Measurements from ENCODE around the gene TICAM1.

The TICAM1 gene

DNA sequence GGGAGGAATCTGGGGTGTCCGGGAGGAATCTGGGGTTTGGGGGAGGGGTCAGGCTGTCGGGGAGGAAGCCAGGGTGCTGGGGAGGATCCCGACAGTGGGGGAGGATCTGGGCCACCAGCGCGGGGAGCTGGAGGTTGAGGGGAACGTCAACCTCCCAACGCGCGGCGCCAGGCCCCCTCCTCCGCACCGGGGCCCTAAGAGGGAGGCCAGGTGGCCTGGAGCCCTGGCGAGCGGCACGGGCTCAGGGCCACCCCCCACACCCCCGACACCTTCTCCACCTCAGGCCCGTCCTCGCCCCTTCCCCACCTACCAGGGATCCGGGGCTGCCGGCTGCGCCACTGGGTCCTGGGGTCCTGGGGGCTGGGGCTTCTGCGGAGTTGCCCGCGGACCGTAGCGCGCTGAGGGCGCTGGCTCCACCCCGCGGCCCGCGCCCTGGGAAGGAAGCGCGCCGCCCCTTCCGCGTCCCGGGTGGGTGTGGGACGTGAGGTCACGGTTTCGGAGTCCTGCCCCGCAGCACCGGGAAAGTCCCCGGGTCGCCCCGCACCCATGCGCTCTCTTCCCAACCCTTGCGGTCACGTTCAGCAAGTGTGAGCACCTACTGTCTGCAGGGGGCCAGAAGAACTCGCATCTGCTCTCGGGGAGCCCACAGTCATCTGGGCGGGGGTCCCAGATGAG is at the start of gene TICAM1:
Gene TICAM1, minus strand, starts transcription at position 409 of the 675 bp plus-strand sequence. CDS start 13,335 bp downstream, outside the sequence.
- H3K27me3 ChIP-seq: no peaks in the 10 kb centered on the region
- no peaks in the 10 kb centered on the region for H3K9me3 ChIP-seq (replicated peaks in 1 of 11)
- H3K4me3 ChIP-seq: peak within 1 kb of the TSS; percentile 80 to 98 (median 88)
- no peak for TF ChIP-seq Cebpa-rat (IDR thresholded peaks at IDR 0.05)
- peak within 1 kb of the TSS; percentile 80 to 100 (median 90) for H3K4me2 ChIP-seq
- peaks cover 3 to 45% (median 21%) of the 10 kb centered on the region in 11 experiments; a peak in 14 of 22 replicates for H4K20me1 ChIP-seq
- H3K36me3 ChIP-seq: peaks cover 0 to 13% (median 0%) of the 10 kb centered on the region in 11 experiments; a peak in 3 of 22 replicates
- H3K9ac ChIP-seq: peak within 1 kb of the TSS; percentile 79 to 95 (median 89)
- peak within 1 kb of the TSS; percentile 80 to 93 (median 84) for H3K27ac ChIP-seq
- peaks cover 30 to 48% (median 38%) of the 10 kb centered on the region in 10 experiments for H3K4me1 ChIP-seq

DNA sequence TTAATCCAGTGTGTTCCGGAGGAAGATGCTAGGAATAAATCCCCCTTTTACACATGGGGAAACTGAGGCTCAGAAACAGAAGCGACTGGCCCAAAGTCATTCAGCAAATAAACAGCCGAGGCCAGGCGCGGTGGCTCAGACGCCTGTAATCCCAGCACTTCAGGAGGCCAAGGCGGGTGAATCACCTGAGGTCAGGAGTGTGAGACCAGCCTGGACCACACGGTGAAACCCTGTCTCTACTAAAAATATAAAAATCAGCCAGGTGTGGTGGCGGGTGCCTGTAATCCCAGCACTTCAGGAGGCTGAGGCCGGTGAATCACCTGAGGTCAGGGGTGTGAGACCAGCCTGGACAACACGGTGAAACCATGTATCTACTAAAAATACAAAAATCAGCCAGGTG is 47.5 kb upstream of the TICAM1 start:
- peaks cover 28 to 87% (median 66%) of the 10 kb centered on the region in 10 experiments for H3K4me1 ChIP-seq
- H4K20me1 ChIP-seq: no peaks in the 10 kb centered on the region
- peak overlapping the region in 10 of 11 experiments; percentile 75 to 96 (median 88); a peak in 18 of 22 replicates for H3K9ac ChIP-seq
- no peaks in the 10 kb centered on the region for H3K9me3 ChIP-seq (replicated peaks in 1 of 11)
- no peak for TF ChIP-seq Cebpa-rat (IDR thresholded peaks at IDR 0.05)
- no peaks in the 10 kb centered on the region for H3K27me3 ChIP-seq
- peak overlapping the region; percentile 84 to 99 (median 95) for H3K4me2 ChIP-seq
- peak overlapping the region in 10 of 11 experiments; percentile 79 to 100 (median 98); a peak in 20 of 22 replicates for H3K27ac ChIP-seq
- H3K36me3 ChIP-seq: no peaks in the 10 kb centered on the region
- peak overlapping the region in 5 of 10 experiments; percentile 40 to 58 (median 49); a peak in 4 of 20 replicates for H3K4me3 ChIP-seq

GRCh38 chr19:4878491-4878968 is 47.0 kb upstream of the TICAM1 start:
- Histone ChIP-seq H3K4me1 (peaks cover 28 to 90% (median 70%) of the 10 kb centered on the region in 10 experiments), H3K27me3 (no peaks in the 10 kb centered on the region), H4K20me1 (no peaks in the 10 kb centered on the region), H3K9me3 (replicated peaks in 1 of 11) (no peaks in the 10 kb centered on the region), H3K27ac (peak overlapping the region; percentile 65 to 100 (median 97); a peak in 21 of 22 replicates), H3K4me3 (peak overlapping the region; percentile 6 to 58 (median 42); a peak in 17 of 20 replicates), H3K9ac (peak overlapping the region; percentile 75 to 96 (median 88)), H3K4me2 (peak overlapping the region; percentile 84 to 99 (median 95)), H3K36me3 (no peaks in the 10 kb centered on the region)
- TF ChIP-seq Cebpa-rat (IDR thresholded peaks at IDR 0.05): no peak

- H3K27me3 ChIP-seq: no peaks in the 10 kb centered on the region
- TF ChIP-seq Cebpa-rat (IDR thresholded peaks at IDR 0.05): no peak
- H4K20me1 ChIP-seq: no peaks in the 10 kb centered on the region
- H3K9me3 ChIP-seq (replicated peaks in 1 of 11): no peaks in the 10 kb centered on the region
- H3K9ac ChIP-seq: peak overlapping the region; percentile 75 to 96 (median 88)
- H3K4me2 ChIP-seq: peak overlapping the region; percentile 84 to 99 (median 95)
- peak overlapping the region; percentile 6 to 58 (median 42); a peak in 17 of 20 replicates for H3K4me3 ChIP-seq
- H3K4me1 ChIP-seq: peaks cover 34 to 93% (median 76%) of the 10 kb centered on the region in 10 experiments
- H3K36me3 ChIP-seq: no peaks in the 10 kb centered on the region
- peak overlapping the region; percentile 65 to 100 (median 97); a peak in 21 of 22 replicates for H3K27ac ChIP-seq
These were observed 46.4 kb upstream of the TICAM1 start for GRCh38 chr19:4877753-4878490.

DNA sequence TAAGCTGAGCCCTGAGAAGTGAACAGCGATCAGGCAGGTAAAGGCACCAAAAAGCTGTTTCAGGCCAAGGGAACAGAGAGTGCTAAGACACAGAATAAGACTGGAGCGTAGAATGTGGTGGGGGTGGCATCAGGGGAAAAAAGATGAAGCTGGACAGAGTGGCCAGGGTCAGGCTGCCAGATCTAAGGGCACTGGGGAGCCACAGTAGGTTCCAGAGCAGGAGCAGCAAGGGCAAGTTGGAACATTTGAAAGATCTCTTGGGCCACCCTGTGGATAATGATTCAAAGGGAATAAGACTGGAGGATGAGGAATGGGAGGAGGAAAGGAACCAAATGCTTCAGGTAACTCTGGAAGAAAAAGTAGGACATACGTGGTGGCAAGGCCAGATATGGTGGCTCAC is 42.4 kb upstream of the TICAM1 start:
- Histone ChIP-seq H3K9ac (peak overlapping the region in 5 of 11 experiments; percentile 4 to 47 (median 29); a peak in 7 of 22 replicates), H3K9me3 (replicated peaks in 1 of 11) (no peaks in the 10 kb centered on the region), H3K27me3 (no peaks in the 10 kb centered on the region), H4K20me1 (no peaks in the 10 kb centered on the region), H3K4me2 (peak overlapping the region in 9 of 11 experiments; percentile 42 to 65 (median 54); a peak in 11 of 22 replicates), H3K4me3 (no peak overlapping the region), H3K36me3 (no peaks in the 10 kb centered on the region), H3K4me1 (peaks cover 53 to 92% (median 85%) of the 10 kb centered on the region in 10 experiments), H3K27ac (peak overlapping the region in 6 of 11 experiments; percentile 22 to 69 (median 52); a peak in 10 of 22 replicates)
- TF ChIP-seq Cebpa-rat (IDR thresholded peaks at IDR 0.05): no peak

GRCh38 chr19:4871711-4872110 is 40.2 kb upstream of the TICAM1 start:
- Histone ChIP-seq H3K27me3 (no peaks in the 10 kb centered on the region), H3K9me3 (replicated peaks in 1 of 11) (no peaks in the 10 kb centered on the region), H3K36me3 (no peaks in the 10 kb centered on the region), H3K9ac (peak overlapping the region in 1 of 11 experiments; percentile 61; a peak in 1 of 22 replicates), H3K4me1 (peaks cover 41 to 83% (median 75%) of the 10 kb centered on the region in 10 experiments), H3K27ac (peak overlapping the region in 4 of 11 experiments; percentile 38 to 78 (median 75); a peak in 6 of 22 replicates), H3K4me3 (no peak overlapping the region), H4K20me1 (peaks cover 0 to 4% (median 1%) of the 10 kb centered on the region in 11 experiments; a peak in 10 of 22 replicates), H3K4me2 (peak overlapping the region in 7 of 11 experiments; percentile 15 to 84 (median 73); a peak in 6 of 22 replicates)
- TF ChIP-seq Cebpa-rat (IDR thresholded peaks at IDR 0.05): no peak

- peaks cover 55 to 82% (median 75%) of the 10 kb centered on the region in 10 experiments for H3K4me1 ChIP-seq
- no peak for TF ChIP-seq Cebpa-rat (IDR thresholded peaks at IDR 0.05)
- H3K36me3 ChIP-seq: no peaks in the 10 kb centered on the region
- peak overlapping the region; percentile 28 to 84 (median 67); a peak in 21 of 22 replicates for H3K4me2 ChIP-seq
- peaks cover 0 to 18% (median 10%) of the 10 kb centered on the region in 11 experiments; a peak in 13 of 22 replicates for H4K20me1 ChIP-seq
- no peak overlapping the region for H3K4me3 ChIP-seq
- peak overlapping the region in 9 of 11 experiments; percentile 15 to 66 (median 48); a peak in 12 of 22 replicates for H3K9ac ChIP-seq
- H3K27ac ChIP-seq: peak overlapping the region; percentile 33 to 78 (median 67); a peak in 19 of 22 replicates
- no peaks in the 10 kb centered on the region for H3K27me3 ChIP-seq
- no peaks in the 10 kb centered on the region for H3K9me3 ChIP-seq (replicated peaks in 1 of 11)
These were observed 38.7 kb upstream of the TICAM1 start for GRCh38 chr19:4870025-4870700.
